Right lobe of liver (tissue), 6 donors: ENCODE results near the gene TK1. TPM values are rescaled to one million over a fixed set of nuclear protein-coding genes. Genes with fewer than 3 reads are reported as not detected.

Experiments
- ATAC-seq, 4 donors: fragments of 200-7000 bp; cut with Tn5 transposase; one replicate each; pipeline ENCODE4 v1.9.1; 2020; ENCODE audit warnings: mild to moderate bottlenecking in 4 of 4, moderate library complexity in 4 of 4
- DNase-seq, 3 donors: peaks; one replicate each; pipeline ENCODE4 v3.0.0-alpha.2; 2020
- H3K27ac ChIP-seq, 3 donors: fragments of 200-600 bp; one replicate each; pipeline ENCODE4 v1.8.0; 2022
- H3K27me3 ChIP-seq, 2 donors: fragments of 200-600 bp; one replicate each; pipeline ENCODE4 v1.8.0; 2022
- H3K36me3 ChIP-seq, 4 donors: fragments of 200-600 bp; sonication (generic) in 1 of 4; one replicate each; pipeline versions ENCODE4 v1.5.1 to v1.8.0; 2017 to 2022; ENCODE audit warnings: control low read depth in 1 of 4
- H3K4me1 ChIP-seq, 4 donors: fragments of 200-600 bp; sonication (generic) in 1 of 4; one replicate each; pipeline versions ENCODE4 v1.5.1 to v1.8.0; 2017 to 2022; ENCODE audit warnings: control low read depth in 1 of 4
- H3K4me3 ChIP-seq, 3 donors: fragments of 200-600 bp; one replicate each; pipeline ENCODE4 v1.8.0; 2022
- H3K9me3 ChIP-seq, 4 donors: fragments of 200-600 bp; sonication (generic) in 1 of 4; one replicate each; pipeline versions ENCODE4 v1.5.1 to v1.8.0; 2017 to 2022; ENCODE audit warnings: control low read depth in 1 of 4
- POLR2A ChIP-seq: fragments of 450-650 bp; IDR thresholded peaks from one replicate; pipeline ENCODE4 v1.6.1; 2017; ENCODE audit warnings: antibody characterized with exemption, mild to moderate bottlenecking
- WGBS: methylation state at CpG from one replicate; pipeline ENCODE4 v1.1.6; 2018; ENCODE audit warnings: low coverage, low lambda C conversion rate; ENCODE audit not compliant: insufficient coverage; ENCODE audit errors: missing lambda C conversion rate; 5-methylcytosine and 5-hydroxymethylcytosine counted together
- intact Hi-C, 2 donors: fragments of 100-400 bp; cut with DNase I; formaldehyde crosslinking; loops; one replicate each; pipeline versions ENCODE4 v1.11.2 to v1.14.1; 2022
- total RNA-seq, 6 experiments: library from RNA; depleted of rRNA in 2 of 6; stranded (reverse); fragments of >200 nt in 2 of 6; fragmentation: NEBNext Ultra II Directional in 3 of 6; extraction: Animal tissue kit (Norgen Biotek cat#: 25700) in 3 of 6; gene quantifications; one replicate each; pipeline versions ENCODE4 v1.1.0 to v1.2.4, GENCODE V29; 2016 to 2023
- TF ChIP-seq, protein P1 (sequence below), 4 donors: fragments of 200-600 bp in 3 of 4; fragments of 450-650 bp in 1 of 4; IDR thresholded peaks; one replicate each; pipeline versions ENCODE4 v1.5.1 to v1.8.0; 2016 to 2022; ENCODE audit warnings: antibody characterized with exemption in 4 of 4, mild to moderate bottlenecking in 2 of 4
- donor health status: DM: no; HTN: yes; CAD: no.
- donor health status: DM: no; HTN: no; CAD: no.
- donor health status: DM: no; HTN: no; CAD: no.
- donor health status: DM: no; HTN: yes; CAD: no.
- donor health status: DM: no; HTN: yes; CAD: no.

Gene TK1
- total RNA-seq, 6 experiments from 2014 or later: 2.1 to 8.3 (median 4.7) TPM

GRCh38 chr17:78230252-78230962 lies 43.6 kb upstream of the TK1 start:
- H3K27me3 ChIP-seq: peaks cover 0 to 11% of the 10 kb centered on the region in 2 donors
- TF ChIP-seq, protein P1, sequence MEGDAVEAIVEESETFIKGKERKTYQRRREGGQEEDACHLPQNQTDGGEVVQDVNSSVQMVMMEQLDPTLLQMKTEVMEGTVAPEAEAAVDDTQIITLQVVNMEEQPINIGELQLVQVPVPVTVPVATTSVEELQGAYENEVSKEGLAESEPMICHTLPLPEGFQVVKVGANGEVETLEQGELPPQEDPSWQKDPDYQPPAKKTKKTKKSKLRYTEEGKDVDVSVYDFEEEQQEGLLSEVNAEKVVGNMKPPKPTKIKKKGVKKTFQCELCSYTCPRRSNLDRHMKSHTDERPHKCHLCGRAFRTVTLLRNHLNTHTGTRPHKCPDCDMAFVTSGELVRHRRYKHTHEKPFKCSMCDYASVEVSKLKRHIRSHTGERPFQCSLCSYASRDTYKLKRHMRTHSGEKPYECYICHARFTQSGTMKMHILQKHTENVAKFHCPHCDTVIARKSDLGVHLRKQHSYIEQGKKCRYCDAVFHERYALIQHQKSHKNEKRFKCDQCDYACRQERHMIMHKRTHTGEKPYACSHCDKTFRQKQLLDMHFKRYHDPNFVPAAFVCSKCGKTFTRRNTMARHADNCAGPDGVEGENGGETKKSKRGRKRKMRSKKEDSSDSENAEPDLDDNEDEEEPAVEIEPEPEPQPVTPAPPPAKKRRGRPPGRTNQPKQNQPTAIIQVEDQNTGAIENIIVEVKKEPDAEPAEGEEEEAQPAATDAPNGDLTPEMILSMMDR (IDR thresholded peaks at IDR 0.05): no peak
- no peak for TF ChIP-seq POLR2A
- 38% methylated on average over 11 of the region's 13 CpGs for WGBS
- no peaks in the 10 kb centered on the region for H3K36me3 ChIP-seq
- no peak overlapping the region for H3K27ac ChIP-seq
- intact Hi-C loops: no loop called here
- H3K4me1 ChIP-seq: no peaks in the 10 kb centered on the region
- H3K9me3 ChIP-seq: no peaks in the 10 kb centered on the region
- DNase-seq (no peak), ATAC-seq (no peak)
- H3K4me3 ChIP-seq: no peak overlapping the region

DNA sequence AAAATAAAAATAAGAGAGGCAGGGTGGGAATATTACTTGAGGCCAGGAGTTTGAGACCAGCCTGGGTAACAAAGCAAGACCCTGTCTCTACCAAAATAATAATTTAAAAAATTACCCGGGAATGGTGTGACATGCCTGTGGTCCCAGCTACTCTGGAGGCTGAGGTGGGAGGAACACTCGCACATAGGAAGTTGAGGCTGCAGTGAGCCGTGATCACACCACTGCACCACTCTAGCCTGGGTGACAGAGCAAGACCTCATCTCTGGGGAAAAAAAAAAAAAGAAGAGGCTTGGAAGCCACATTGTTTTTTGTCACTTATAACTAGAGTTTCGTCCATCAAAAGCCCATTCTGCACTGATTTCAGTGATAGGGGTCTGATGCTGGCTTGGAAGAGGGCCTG lies 41.3 kb upstream of the TK1 start:
- intact Hi-C loops: no loop called here
- ATAC-seq: no peak
- H3K36me3 ChIP-seq: no peaks in the 10 kb centered on the region
- H3K9me3 ChIP-seq: no peaks in the 10 kb centered on the region
- H3K27ac ChIP-seq: no peak overlapping the region
- no peak for DNase-seq
- whole genome bisulfite sequencing: 68% methylated on average over 4 of the region's 4 CpGs
- peaks cover 0 to 11% of the 10 kb centered on the region in 2 donors for H3K27me3 ChIP-seq
- TF ChIP-seq, protein P1 (IDR thresholded peaks at IDR 0.05): no peak
- no peak for TF ChIP-seq POLR2A
- no peaks in the 10 kb centered on the region for H3K4me1 ChIP-seq
- H3K4me3 ChIP-seq: no peak overlapping the region

DNA sequence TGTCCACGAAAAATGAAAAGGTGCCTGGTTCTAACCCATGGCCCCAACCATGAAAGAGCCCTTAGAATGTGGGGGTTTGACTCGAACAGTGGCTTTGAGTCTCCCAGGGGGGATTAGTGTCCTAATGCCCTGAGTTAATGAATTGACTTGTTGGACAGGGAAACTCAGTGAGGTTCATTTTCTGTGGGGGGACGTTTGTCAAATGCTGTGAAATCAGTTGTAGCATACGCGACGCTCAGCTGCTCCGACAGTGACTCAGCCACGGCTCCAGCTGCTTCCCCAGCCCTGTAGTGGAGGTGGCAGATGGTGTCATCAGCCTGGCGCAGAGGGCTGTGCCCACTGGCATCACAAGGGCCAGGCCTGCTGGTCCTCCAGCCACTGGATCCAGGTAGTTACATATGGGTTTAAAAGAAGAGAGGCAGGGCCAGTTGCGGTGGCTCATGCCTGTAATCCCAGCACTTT lies 40.6 kb upstream of the TK1 start:
- no peaks in the 10 kb centered on the region for H3K4me1 ChIP-seq
- intact Hi-C loops: no loop called here
- H3K4me3 ChIP-seq: no peak overlapping the region
- no peak overlapping the region for H3K27ac ChIP-seq
- no peaks in the 10 kb centered on the region for H3K9me3 ChIP-seq
- peaks cover 0 to 11% of the 10 kb centered on the region in 2 donors for H3K27me3 ChIP-seq
- no peaks in the 10 kb centered on the region for H3K36me3 ChIP-seq
- WGBS: 61% methylated on average over 8 of the region's 10 CpGs
- TF ChIP-seq POLR2A: no peak
- TF ChIP-seq, protein P1 (IDR thresholded peaks at IDR 0.05): no peak
- DNase-seq (no peak), ATAC-seq (no peak)

- 47% methylated on average over 9 of the region's 20 CpGs for whole genome bisulfite sequencing
- ATAC-seq: peak in 2 of 4 donors; percentile 21 to 29
These were observed 40.1 kb upstream of the TK1 start for GRCh38 chr17:78226759-78227454.

More at GRCh38 chr17:78226759-78227454, 40.1 kb upstream of the TK1 start:
- Histone ChIP-seq H3K27ac (no peak overlapping the region), H3K4me3 (no peak overlapping the region), H3K4me1 (no peaks in the 10 kb centered on the region), H3K9me3 (no peaks in the 10 kb centered on the region), H3K36me3 (no peaks in the 10 kb centered on the region), H3K27me3 (peaks cover 0 to 11% of the 10 kb centered on the region in 2 donors)
- TF ChIP-seq POLR2A: no peak
- TF ChIP-seq, protein P1 (IDR thresholded peaks at IDR 0.05): no peak
- intact Hi-C loops: no loop called here
- no peak for DNase-seq
